HG03066 (cell line): ENCODE results near the gene RBBP7.

Experiments
- ATAC-seq: cut with Tn5 transposase; IDR thresholded peaks from one replicate; pipeline ENCODE4 v1.9.1; 2021; ENCODE audit warnings: low read depth; ENCODE audit not compliant: unreplicated experiment

The RBBP7 gene

DNA sequence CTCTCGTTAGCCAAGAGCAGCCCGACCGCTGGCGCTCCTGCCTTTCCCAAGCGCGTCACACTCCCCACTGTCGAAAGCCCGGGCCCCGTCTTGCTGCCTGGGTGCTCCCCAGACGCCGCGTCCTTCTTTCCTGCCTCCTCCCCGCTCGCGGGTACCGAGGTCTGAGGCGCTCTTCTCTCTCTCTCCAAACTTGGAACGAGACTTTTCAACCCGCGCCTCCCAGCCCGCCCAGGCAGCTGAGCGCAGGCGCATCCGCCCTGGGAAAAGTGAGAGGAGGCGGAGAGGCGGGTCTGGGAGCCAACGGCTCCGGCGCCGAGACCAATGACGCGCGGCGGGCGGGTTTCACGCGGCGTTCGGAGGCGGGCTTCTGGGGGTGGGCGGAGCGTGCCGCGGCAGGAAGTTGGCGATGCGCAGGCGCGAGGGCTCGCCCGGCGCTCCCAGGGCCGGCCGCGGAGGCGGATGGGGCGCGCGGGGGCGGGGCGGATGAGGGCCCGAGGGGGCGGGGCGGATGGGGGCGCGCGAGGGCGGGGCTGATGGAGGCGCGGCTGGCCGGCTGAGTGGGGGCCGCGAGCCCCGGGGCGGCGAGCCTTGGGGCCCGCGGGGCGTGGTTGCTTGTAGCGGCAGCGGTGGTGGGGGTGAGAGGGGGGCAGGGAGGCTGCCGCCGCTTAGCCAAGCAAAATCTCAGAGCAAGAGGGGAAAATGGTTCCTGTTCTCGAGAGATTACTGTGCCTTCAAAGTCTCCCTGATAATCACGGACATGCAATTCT lies at the start of gene RBBP7:
Gene RBBP7, minus strand, starts transcription at position 268 of the 767 bp plus-strand sequence. CDS start 309 bp downstream, outside the sequence.
- ATAC-seq = peak; percentile 86

GRCh38 chrX:16918979-16919378 lies 48.8 kb upstream of the RBBP7 start:
- no peak for ATAC-seq

GRCh38 chrX:16917120-16917519 lies 47.0 kb upstream of the RBBP7 start:
- no peak for ATAC-seq

- ATAC-seq = no peak
Observed at GRCh38 chrX:16916561-16916960, 46.4 kb upstream of the RBBP7 start.

GRCh38 chrX:16914058-16914457 lies 43.9 kb upstream of the RBBP7 start:
- ATAC-seq = no peak

GRCh38 chrX:16910376-16910775 lies 40.2 kb upstream of the RBBP7 start:
- ATAC-seq = no peak

- peak; percentile 76 for ATAC-seq
Observed at GRCh38 chrX:16903274-16904022, 33.3 kb upstream of the RBBP7 start.

- ATAC-seq = no peak
Observed at GRCh38 chrX:16897445-16897844, 27.3 kb upstream of the RBBP7 start.

- peak; percentile 83 for ATAC-seq
Observed at GRCh38 chrX:16892504-16893362, 22.6 kb upstream of the RBBP7 start.

DNA sequence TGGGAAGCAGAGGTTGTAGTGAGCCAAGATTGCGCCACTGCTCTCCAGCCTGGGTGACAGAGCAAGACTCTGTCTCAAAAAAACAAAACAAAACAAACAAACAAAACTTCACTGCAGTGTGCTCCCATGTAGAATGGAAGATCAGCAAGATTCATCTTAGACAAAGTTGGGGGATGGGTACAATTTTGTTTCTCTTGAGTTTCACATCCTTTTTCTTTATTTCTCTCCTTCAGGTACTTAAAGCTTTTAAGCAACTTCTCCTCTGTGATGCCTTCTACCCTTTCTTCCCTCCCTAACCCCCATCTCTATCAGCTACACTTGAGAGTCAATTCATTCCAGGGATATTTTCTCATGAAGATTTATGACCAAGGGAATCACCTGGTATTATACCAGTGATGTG lies 15.5 kb upstream of the RBBP7 start:
- no peak for ATAC-seq

DNA sequence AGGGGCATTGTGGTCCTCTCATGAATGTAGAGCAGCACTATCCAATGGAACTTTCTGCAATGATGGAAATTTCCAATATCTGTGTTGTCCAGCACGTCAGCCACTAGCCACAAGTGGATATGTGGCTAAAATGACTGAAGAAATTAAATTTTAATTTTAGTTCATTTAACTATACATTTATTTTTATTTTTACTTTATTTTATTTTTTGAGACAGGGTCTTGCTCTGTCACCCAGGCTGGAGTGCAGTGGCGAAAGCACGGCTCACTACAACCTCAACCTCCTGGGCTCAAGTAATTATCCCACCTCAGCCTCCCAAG lies 13.3 kb upstream of the RBBP7 start:
- ATAC-seq = no peak

DNA sequence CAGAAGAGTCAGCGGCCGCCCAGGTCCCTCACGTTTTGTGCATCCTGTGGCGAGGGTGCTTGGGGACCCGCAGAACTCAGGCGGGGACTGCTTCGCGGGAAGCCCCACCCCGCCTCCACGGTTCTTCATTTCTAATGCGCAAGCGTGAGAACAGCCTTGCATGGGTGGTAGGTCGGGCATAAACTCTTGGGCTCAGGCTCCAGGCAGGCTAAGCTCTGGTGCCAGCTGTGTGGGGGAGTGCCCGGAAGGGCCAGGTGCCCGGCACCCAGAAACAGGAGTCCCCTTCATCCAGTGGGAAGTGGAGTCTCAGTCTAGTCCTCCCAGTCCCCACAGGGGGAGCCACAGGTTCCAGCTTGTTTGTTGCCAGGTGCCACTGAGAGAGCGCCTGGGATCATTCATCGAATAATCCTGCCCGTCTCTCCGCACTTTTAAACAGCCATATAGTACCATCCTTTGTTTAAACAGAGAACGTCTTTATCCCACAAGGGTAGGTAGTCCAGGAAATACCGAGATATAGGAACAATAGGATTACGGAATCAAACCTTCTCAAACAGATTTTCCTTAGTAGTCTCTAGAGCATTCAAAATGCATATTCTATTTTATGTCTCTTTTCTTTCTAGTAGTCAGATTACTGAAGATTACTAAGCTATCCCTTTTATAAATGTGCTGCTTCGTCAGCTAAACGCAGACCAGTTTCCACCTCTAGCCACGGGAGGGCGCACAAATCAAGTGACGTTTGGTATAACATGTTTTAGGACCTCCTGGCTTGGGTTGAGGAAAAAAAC lies 12.7 kb upstream of the RBBP7 start:
- peak; percentile 61 for ATAC-seq

DNA sequence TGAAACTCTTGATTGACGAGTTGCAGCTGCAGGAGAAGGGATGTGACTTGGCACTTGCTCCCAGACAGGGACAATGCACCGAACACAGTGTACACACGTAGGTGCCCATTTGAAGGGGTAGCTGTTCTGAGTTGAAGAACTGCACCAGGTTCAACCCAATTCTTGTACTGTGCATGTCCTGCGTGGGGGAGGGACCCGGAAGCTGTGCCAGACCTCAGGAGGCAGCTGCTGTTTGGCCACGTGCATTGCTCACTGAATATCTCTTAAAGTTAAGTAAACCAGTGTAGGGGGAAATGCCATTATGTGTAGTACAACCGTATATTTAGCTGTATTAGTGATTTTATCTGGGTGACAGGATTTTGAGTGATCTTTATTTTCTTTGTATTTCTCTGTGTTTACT lies 12.0 kb upstream of the RBBP7 start:
- no peak for ATAC-seq

DNA sequence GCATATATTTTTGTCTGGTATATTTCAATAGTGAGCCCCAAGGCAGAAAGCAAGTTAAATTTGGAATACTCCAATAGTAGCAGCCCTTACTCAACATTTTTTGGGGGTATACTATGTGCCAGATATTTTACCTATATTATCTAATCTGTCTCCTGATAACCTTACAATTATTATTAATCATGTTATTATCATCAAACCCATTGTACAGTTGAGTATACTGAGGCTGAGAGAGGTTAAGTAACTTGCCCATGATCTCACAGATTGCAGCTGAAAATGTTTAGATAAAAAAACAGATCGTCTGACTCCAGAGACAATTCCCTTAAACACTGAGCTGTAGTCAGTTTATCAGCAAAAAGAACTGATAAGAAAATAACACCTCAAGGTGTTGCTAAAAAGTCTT lies 6.5 kb upstream of the RBBP7 start:
- ATAC-seq = no peak

GRCh38 chrX:16874458-16875095 lies 4.4 kb upstream of the RBBP7 start:
- ATAC-seq = no peak

DNA sequence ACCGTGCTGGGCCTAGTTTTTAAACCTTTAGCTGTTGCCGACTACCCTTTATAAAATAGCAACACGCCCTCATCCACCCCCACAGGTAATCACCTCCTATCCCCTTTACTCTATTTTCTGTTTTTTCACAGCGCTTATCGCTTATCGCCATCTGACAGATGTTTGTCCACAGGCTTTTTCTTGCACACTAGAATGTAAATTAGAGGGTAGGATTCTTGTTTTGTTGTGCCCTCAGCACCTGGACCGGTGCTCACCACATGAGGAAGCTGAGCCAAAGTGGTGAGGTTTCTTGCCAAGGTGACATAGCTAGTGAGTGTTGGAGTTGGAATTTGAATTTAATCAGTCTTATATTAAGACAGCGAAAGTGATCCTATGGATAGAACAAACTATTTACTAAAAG lies 2.9 kb upstream of the RBBP7 start:
- ATAC-seq = no peak

GRCh38 chrX:16870862-16871815 lies 977 bp upstream of the RBBP7 start:
- ATAC-seq = peak; percentile 10

- ATAC-seq = peak; percentile 47
Observed at GRCh38 chrX:16869393-16870094, 618 bp downstream of the RBBP7 start.
